GM12801 (cell line): ENCODE measurements around the gene RNF26.

Experiments used
- CTCF ChIP-seq: IDR thresholded peaks from one replicate; pipeline ENCODE4 v1.5.1; 2011; ENCODE audit warnings: control low read depth; ENCODE audit not compliant: insufficient read length; ENCODE audit errors: extremely low read depth

Gene RNF26

GRCh38 chr11:119371778-119372182, 37.5 kb downstream of the RNF26 start:
- no peak for TF ChIP-seq CTCF

GRCh38 chr11:119372260-119373058, 38.1 kb downstream of the RNF26 start:
- no peak for TF ChIP-seq CTCF

GRCh38 chr11:119373059-119373920, 39.0 kb downstream of the RNF26 start:
- TF ChIP-seq CTCF = no peak

GRCh38 chr11:119373921-119374631, 39.7 kb downstream of the RNF26 start:
- no peak for TF ChIP-seq CTCF

GRCh38 chr11:119374632-119375336, 40.5 kb downstream of the RNF26 start:
- TF ChIP-seq CTCF = no peak

- TF ChIP-seq CTCF = no peak
Measured at GRCh38 chr11:119375337-119376196, 41.2 kb downstream of the RNF26 start.
